Endothelial cell of umbilical vein (primary cell): Measurements from ENCODE around the gene CROCC2. TPM values are rescaled to one million over a fixed set of nuclear protein-coding genes. Genes with fewer than 3 reads are reported as not detected.

Experiments
- BruUV-seq: library from RNA; stranded (reverse); fragments of 400-500 nt; replicated peaks from 2 replicates; lab custom pipeline; 2021; lab: Mats Ljungman, UMichigan
- CTCF ChIA-PET: fragments of 300-600, 350-600 bp; sonication (Branson Sonifier 250); formaldehyde crosslinking; loops from one replicate; lab custom pipeline; 2021; ENCODE audit warnings: antibody characterized with exemption, inconsistent platforms; lab: Charles Lee
- POLR2A ChIA-PET: fragments of 300-600, 350-600 bp; sonication (Branson Sonifier 250); formaldehyde crosslinking; loops from one replicate; lab custom pipeline; 2021; ENCODE audit warnings: antibody characterized with exemption, inconsistent platforms; lab: Charles Lee
- DNase-seq: peaks from one replicate; pipeline ENCODE4 v3.0.0-alpha.2; 2011; ENCODE audit warnings: low read depth, low spot score
- FAIRE-seq: peaks from 2 replicates; lab custom pipeline; 2011; peaks lifted over from hg19 to GRCh38; lab: Jason Lieb, UNC
- H2AFZ ChIP-seq: 2 replicates; pipeline ENCODE4 v1.6.0; 2012; ENCODE audit warnings: low read depth, low read length, control low read depth, inconsistent platforms
- H3K27ac ChIP-seq: 2 replicates; pipeline ENCODE4 v1.5.1; 2011; ENCODE audit warnings: low read depth, mild to moderate bottlenecking, control low read depth, low read length, moderate library complexity; ENCODE audit not compliant: insufficient read depth
- H3K27me3 ChIP-seq, 2 experiments: 2 replicates each; pipeline versions ENCODE4 v1.6.0 to v1.6.1; 2011; ENCODE audit warnings: low read length in 2 of 2, mixed read lengths in 1 of 2; ENCODE audit not compliant: control insufficient read depth in 2 of 2, insufficient read depth in 2 of 2
- H3K36me3 ChIP-seq, 2 experiments: 2 replicates in 1 of 2; 3 replicates in 1 of 2; pipeline ENCODE4 v1.5.1; 2011; ENCODE audit warnings: low read length in 2 of 2, mild to moderate bottlenecking in 1 of 2, moderate library complexity in 1 of 2; ENCODE audit not compliant: control insufficient read depth in 2 of 2, insufficient read depth in 2 of 2; ENCODE audit errors: extremely low read depth in 1 of 2
- H3K4me1 ChIP-seq: 3 replicates; pipeline ENCODE4 v1.5.1; 2011; ENCODE audit warnings: mild to moderate bottlenecking, low read length; ENCODE audit not compliant: control insufficient read depth, insufficient read depth; ENCODE audit errors: extremely low read depth
- H3K4me2 ChIP-seq: 2 replicates; pipeline ENCODE4 v1.6.1; 2011; ENCODE audit warnings: low read length, control low read depth, mixed read lengths; ENCODE audit not compliant: insufficient read depth
- H3K4me3 ChIP-seq, 3 experiments: fragments of 200-600 bp in 1 of 3; sonication (generic), shearing (Covaris generic) in 1 of 3; replicated peaks in 1 of 3; 2 replicates each; pipeline ENCODE4 v1.5.1; 2011 to 2016; ENCODE audit warnings: control low read depth in 3 of 3, low read length in 3 of 3, mild to moderate bottlenecking in 2 of 3, inconsistent platforms in 1 of 3, low read depth in 1 of 3, moderate library complexity in 1 of 3; ENCODE audit not compliant: insufficient read depth in 1 of 3
- H3K79me2 ChIP-seq: 2 replicates; pipeline ENCODE4 v1.6.0; 2012; ENCODE audit warnings: low read length, inconsistent platforms; ENCODE audit not compliant: control insufficient read depth, insufficient read depth
- H3K9ac ChIP-seq: replicated peaks from 2 replicates; pipeline ENCODE3; 2011; ENCODE audit warnings: low read length, control low read depth; ENCODE audit not compliant: insufficient read depth; ENCODE audit errors: extremely low read depth
- H3K9me1 ChIP-seq: replicated peaks from 3 replicates; pipeline ENCODE4 v1.6.0; 2011; ENCODE audit warnings: mild to moderate bottlenecking, low read length; ENCODE audit not compliant: control insufficient read depth, insufficient read depth; ENCODE audit errors: extremely low read depth
- H3K9me3 ChIP-seq: replicated peaks from 2 replicates; pipeline ENCODE4 v1.5.1; 2012; ENCODE audit warnings: low read length, inconsistent platforms; ENCODE audit not compliant: control insufficient read depth, insufficient read depth
- H4K20me1 ChIP-seq: replicated peaks from 2 replicates; pipeline ENCODE3; 2011; ENCODE audit warnings: mild to moderate bottlenecking, low read length; ENCODE audit not compliant: control insufficient read depth, insufficient read depth; ENCODE audit errors: extremely low read depth
- CTCF ChIP-seq, 2 donors: IDR thresholded peaks; 1 replicate in 1 of 2; 2 replicates in 1 of 2; pipeline ENCODE4 v1.5.1; 2011; ENCODE audit warnings: low read length in 2 of 2, mild to moderate bottlenecking in 2 of 2, moderate library complexity in 2 of 2, control low read depth in 1 of 2, inconsistent platforms in 1 of 2, low read depth in 1 of 2; ENCODE audit not compliant: insufficient read depth in 1 of 2; ENCODE audit errors: extremely low read depth in 1 of 2
- EZH2 ChIP-seq: IDR thresholded peaks from 2 replicates; pipeline ENCODE4 v1.6.1; 2012; ENCODE audit warnings: borderline replicate concordance, low read depth, mild to moderate bottlenecking, moderate library complexity, low read length, inconsistent platforms; ENCODE audit not compliant: severe bottlenecking
- FOS ChIP-seq: IDR thresholded peaks from 2 replicates; pipeline ENCODE4 v1.6.1; 2011; ENCODE audit warnings: mild to moderate bottlenecking, low read length, moderate library complexity, borderline replicate concordance; ENCODE audit not compliant: insufficient read depth
- GATA2 ChIP-seq: IDR thresholded peaks from 2 replicates; pipeline ENCODE4 v1.7.0; 2011; ENCODE audit warnings: low read depth, mild to moderate bottlenecking, moderate library complexity, mixed read lengths, low read length; ENCODE audit not compliant: insufficient read length, insufficient read depth
- JUN ChIP-seq: IDR thresholded peaks from 2 replicates; pipeline ENCODE4 v1.6.1; 2011; ENCODE audit warnings: borderline replicate concordance, low read depth; ENCODE audit not compliant: insufficient read length, insufficient read depth
- MAX ChIP-seq: IDR thresholded peaks from 2 replicates; pipeline ENCODE4 v1.6.1; 2011; ENCODE audit not compliant: insufficient read depth, insufficient read length
- MYC ChIP-seq: IDR thresholded peaks from one replicate; pipeline ENCODE4 v1.6.1; 2011; ENCODE audit warnings: mild to moderate bottlenecking, low read depth, low read length
- POLR2A ChIP-seq: IDR thresholded peaks from 2 replicates; pipeline ENCODE4 v1.6.1; 2012; ENCODE audit warnings: low read depth, mild to moderate bottlenecking, control low read depth, low read length
- POLR2AphosphoS5 ChIP-seq: IDR thresholded peaks from 2 replicates; pipeline ENCODE4 v1.6.1; 2012; ENCODE audit warnings: low read depth, mild to moderate bottlenecking, control low read depth, low read length, moderate library complexity; ENCODE audit not compliant: insufficient read depth
- dilution Hi-C: fragments of 300-500 bp; cut with MboI; formaldehyde crosslinking; loops from one replicate; pipeline ENCODE4 v1.15.0; 2019; ENCODE audit warnings: low sequenced_read_pairs; ENCODE audit not compliant: extremely low pct_ligation_motif_present
- intact Hi-C: fragments of 100-400 bp; cut with micrococcal nuclease; formaldehyde crosslinking; loops from one replicate; pipeline ENCODE4 v1.10.0; 2022
- polyA plus RNA-seq, 4 experiments: library from polyadenylated mRNA; depleted of rRNA in 3 of 4; stranded (reverse) in 3 of 4; unstranded in 1 of 4; fragments of >200 nt; gene quantifications; 2 replicates each; pipeline versions ENCODE4 v1.2.1 to v1.2.3, GENCODE V29; 2011 to 2012; ENCODE audit warnings: missing spikeins in 1 of 4
- total RNA-seq: library from RNA; stranded (reverse); gene quantifications from 2 replicates; pipeline ENCODE4 v1.2.3, GENCODE V29; 2021

Gene CROCC2
- total and polyA plus RNA-seq, 2 donors (not counting 3 experiments of a cell fraction or from before 2014, with no cell fraction given), result not detected

GRCh38 chr2:240858871-240859270 is 47.3 kb upstream of the CROCC2 start:
- H3K27ac ChIP-seq, result no peak overlapping the region
- no TSS peak for BruUV-seq
- CTCF ChIA-PET, result interaction anchor here (1.1 to 1.7 kb wide), 2 partner anchors 17 to 55 kb away, joined by 4 to 5 read pairs; no protein-coding TSS in a partner anchor
- H3K9ac ChIP-seq, result no peak overlapping the region
- no peaks in the 10 kb centered on the region for H3K36me3 ChIP-seq
- H3K9me3 ChIP-seq, result no peaks in the 10 kb centered on the region
- TF ChIP-seq POLR2AphosphoS5 (no peak), EZH2 (no peak), MYC (no peak), POLR2A (no peak), GATA2 (no peak), JUN (no peak), MAX (no peak), CTCF (IDR thresholded peaks at IDR 0.05; ENCODE audit: extremely low read depth in 1 of 2, insufficient read depth in 1 of 2, low read depth in 1 of 2, low read length in 2 of 2) (no peak), FOS (no peak)
- no peaks in the 10 kb centered on the region for H4K20me1 ChIP-seq
- H3K4me2 ChIP-seq, result no peak overlapping the region
- peaks cover 0 to 6% of the 10 kb centered on the region in 2 experiments for H3K27me3 ChIP-seq
- no peaks in the 10 kb centered on the region for H3K79me2 ChIP-seq
- H3K4me1 ChIP-seq, result no peaks in the 10 kb centered on the region
- intact Hi-C loops, result loop anchor here (10.0 kb wide), 2 partner anchors 286 to 456 kb away; partner anchors contain the start of genes HDLBP, PASK and SEPTIN2
- no peak overlapping the region for H3K4me3 ChIP-seq
- POLR2A ChIA-PET, result no interaction called here
- no peak overlapping the region for H2AFZ ChIP-seq
- DNase-seq (no peak), FAIRE-seq (no peak)
- dilution Hi-C loops, result no loop called here
- H3K9me1 ChIP-seq, result no peaks in the 10 kb centered on the region
